GM20431 (cell line): Measurements from ENCODE around the gene GTPBP6.
"Not testable (repeated sequence)": the region's sequence is repeated elsewhere in the genome, so short reads cannot be mapped to it uniquely, and the experiment has no call there.

Experiments
- in situ Hi-C: fragments of 300-500 bp; cut with MseI, MboI; formaldehyde crosslinking; loops from one replicate; pipeline ENCODE4 v1.15.0; 2020; ENCODE audit warnings: low sequenced_read_pairs; ENCODE audit not compliant: unreplicated experiment

GTPBP6 gene

GRCh38 chrX:276581-277201 is 41.9 kb downstream of the GTPBP6 start:
- in situ Hi-C loops = no loop called here

- in situ Hi-C loops = no loop called here
These were observed 42.5 kb downstream of the GTPBP6 start for GRCh38 chrX:275967-276580.

- in situ Hi-C loops = no loop called here
These were observed 43.1 kb downstream of the GTPBP6 start for GRCh38 chrX:275476-275966.

- in situ Hi-C loops = no loop called here
These were observed 43.6 kb downstream of the GTPBP6 start for GRCh38 chrX:274904-275475.

GRCh38 chrX:270848-271367 is 47.7 kb downstream of the GTPBP6 start:
- in situ Hi-C loops = no loop called here

- in situ Hi-C loops = no loop called here
These were observed 50.8 kb downstream of the GTPBP6 start for GRCh38 chrX:267771-268261.

GRCh38 chrX:265502-265901 is 53.1 kb downstream of the GTPBP6 start:
- in situ Hi-C loops = no loop called here

GRCh38 chrX:264634-265455 is 53.8 kb downstream of the GTPBP6 start:
- in situ Hi-C loops = no loop called here

- in situ Hi-C loops = not testable (repeated sequence)
These were observed 54.6 kb downstream of the GTPBP6 start for GRCh38 chrX:264006-264405.

GRCh38 chrX:262381-262909 is 56.2 kb downstream of the GTPBP6 start:
- in situ Hi-C loops = no loop called here

GRCh38 chrX:261919-262352 is 56.7 kb downstream of the GTPBP6 start:
- in situ Hi-C loops = no loop called here

GRCh38 chrX:261167-261918 is 57.3 kb downstream of the GTPBP6 start:
- in situ Hi-C loops = no loop called here

GRCh38 chrX:259692-260355 is 58.8 kb downstream of the GTPBP6 start:
- in situ Hi-C loops = no loop called here

GRCh38 chrX:258291-259040 is 60.1 kb downstream of the GTPBP6 start:
- in situ Hi-C loops = no loop called here

- in situ Hi-C loops = no loop called here
These were observed 60.8 kb downstream of the GTPBP6 start for GRCh38 chrX:257681-258289.

- in situ Hi-C loops = not testable (repeated sequence)
These were observed 61.5 kb downstream of the GTPBP6 start for GRCh38 chrX:257054-257453.

GRCh38 chrX:255923-256331 is 62.7 kb downstream of the GTPBP6 start:
- in situ Hi-C loops = no loop called here
